ENCODE measurements around the gene OGFR.
A peak's percentile ranks its signal among the peaks of the same experiment; 100 is the strongest.

OGFR gene

GRCh38 chr20:62794007-62794724 lies 10.5 kb upstream of the OGFR start:
- peak overlapping the region; percentile 55 for H3K4me3 ChIP-seq (ENCODE audit: low read length)
- no peak for TF ChIP-seq CTCF (IDR thresholded peaks at IDR 0.05; ENCODE audit: insufficient read depth, low read depth, low read length, missing control alignments)
- peak; percentile 96 for DNase-seq (ENCODE audit: low read depth)

GRCh38 chr20:62795023-62795761 lies 9.4 kb upstream of the OGFR start:
- peak; percentile 54 for DNase-seq (ENCODE audit: low read depth)
- TF ChIP-seq CTCF (IDR thresholded peaks at IDR 0.05; ENCODE audit: insufficient read depth, low read depth, low read length, missing control alignments), result no peak
- H3K4me3 ChIP-seq (ENCODE audit: low read length), result peak overlapping the region; percentile 55

GRCh38 chr20:62796699-62797491 lies 7.7 kb upstream of the OGFR start:
- H3K4me3 ChIP-seq (ENCODE audit: low read length), result peak overlapping the region; percentile 53
- no peak for DNase-seq (ENCODE audit: low read depth)
- no peak for TF ChIP-seq CTCF (IDR thresholded peaks at IDR 0.05; ENCODE audit: insufficient read depth, low read depth, low read length, missing control alignments)

GRCh38 chr20:62797671-62798532 lies 6.7 kb upstream of the OGFR start:
- no peak for TF ChIP-seq CTCF (IDR thresholded peaks at IDR 0.05; ENCODE audit: insufficient read depth, low read depth, low read length, missing control alignments)
- no peak overlapping the region for H3K4me3 ChIP-seq (ENCODE audit: low read length)
- DNase-seq (ENCODE audit: low read depth), result no peak

GRCh38 chr20:62799036-62799435 lies 5.6 kb upstream of the OGFR start:
- no peak for TF ChIP-seq CTCF (IDR thresholded peaks at IDR 0.05; ENCODE audit: insufficient read depth, low read depth, low read length, missing control alignments)
- H3K4me3 ChIP-seq (ENCODE audit: low read length), result no peak overlapping the region
- DNase-seq (ENCODE audit: low read depth), result no peak

GRCh38 chr20:62799459-62799858 lies 5.2 kb upstream of the OGFR start:
- DNase-seq (ENCODE audit: low read depth), result no peak
- no peak overlapping the region for H3K4me3 ChIP-seq (ENCODE audit: low read length)
- no peak for TF ChIP-seq CTCF (IDR thresholded peaks at IDR 0.05; ENCODE audit: insufficient read depth, low read depth, low read length, missing control alignments)

Measured in epithelial cell of esophagus (primary cell).